Stimulated activated naive B cell treated with anti-CD40 and anti-IgM and Interleukin-4, amounts not matched to agents 10 μg/mL and 1 μg/mL and 100 μg/mL, for 72 hours (primary cell): ENCODE results near the gene ACADVL.

ENCODE experiments used
- ATAC-seq, 2 donors: fragments of 150-1000 bp; cut with Tn5 transposase; replicated peaks; 2 replicates each; pipeline ENCODE4 v1.10.0; 2021; ENCODE audit warnings: moderate library complexity in 1 of 2
- DNase-seq: peaks from one replicate; pipeline ENCODE4 v3.0.0; 2021
- H3K27ac Mint-ChIP-seq: one replicate; pipeline ENCODE4 v1.8.0; 2022; ENCODE audit warnings: mild to moderate bottlenecking, mixed read lengths
- H3K27me3 Mint-ChIP-seq, 2 donors: one replicate each; pipeline ENCODE4 v1.8.0; 2022; ENCODE audit warnings: mixed read lengths in 2 of 2
- H3K36me3 Mint-ChIP-seq, 2 donors: one replicate each; pipeline ENCODE4 v1.8.0; 2022; ENCODE audit warnings: mixed read lengths in 2 of 2, mild to moderate bottlenecking in 1 of 2
- H3K4me1 Mint-ChIP-seq, 2 donors: one replicate each; pipeline ENCODE4 v1.8.0; 2022; ENCODE audit warnings: mixed read lengths in 2 of 2, mild to moderate bottlenecking in 1 of 2
- H3K4me3 Mint-ChIP-seq, 2 donors: one replicate each; pipeline ENCODE4 v1.8.0; 2022; ENCODE audit warnings: mild to moderate bottlenecking in 2 of 2, mixed read lengths in 2 of 2, moderate library complexity in 1 of 2
- H3K9me3 Mint-ChIP-seq, 2 donors: one replicate each; pipeline ENCODE4 v1.8.0; 2022; ENCODE audit warnings: mixed read lengths in 2 of 2, mild to moderate bottlenecking in 1 of 2

Gene ACADVL

GRCh38 chr17:7262935-7263800, 43.4 kb downstream of the ACADVL start:
- H3K27me3 Mint-ChIP-seq = peaks cover 19 to 37% of the 10 kb centered on the region in 2 donors
- peaks cover 15 to 40% of the 10 kb centered on the region in 2 donors for H3K4me1 Mint-ChIP-seq
- H3K4me3 Mint-ChIP-seq = peak overlapping the region; percentile 69 to 73
- H3K9me3 Mint-ChIP-seq = no peaks in the 10 kb centered on the region
- peaks cover 8 to 9% of the 10 kb centered on the region in 2 donors for H3K36me3 Mint-ChIP-seq
- ATAC-seq = peak in 1 of 2 donors; percentile 19
- no peak for DNase-seq
- peak overlapping the region; percentile 76 for H3K27ac Mint-ChIP-seq

GRCh38 chr17:7263801-7264078, 44.0 kb downstream of the ACADVL start:
- H3K27me3 Mint-ChIP-seq = peaks cover 19 to 42% of the 10 kb centered on the region in 2 donors
- H3K4me1 Mint-ChIP-seq = peaks cover 15 to 40% of the 10 kb centered on the region in 2 donors
- H3K9me3 Mint-ChIP-seq = no peaks in the 10 kb centered on the region
- H3K36me3 Mint-ChIP-seq = peaks cover 4 to 6% of the 10 kb centered on the region in 2 donors
- H3K27ac Mint-ChIP-seq = no peak overlapping the region
- ATAC-seq = no peak
- peak overlapping the region; percentile 69 to 73 for H3K4me3 Mint-ChIP-seq
- DNase-seq = no peak

GRCh38 chr17:7266784-7267183, 47.0 kb downstream of the ACADVL start:
- Mint-ChIP-seq H3K4me1 (peaks cover 10 to 28% of the 10 kb centered on the region in 2 donors), H3K4me3 (no peak overlapping the region), H3K36me3 (peaks cover 0 to 3% of the 10 kb centered on the region in 2 donors), H3K27ac (no peak overlapping the region), H3K9me3 (no peaks in the 10 kb centered on the region), H3K27me3 (peaks cover 19 to 56% of the 10 kb centered on the region in 2 donors)
- DNase-seq = no peak
- ATAC-seq = no peak
